ENCODE results near the gene TM4SF18. TPM values are rescaled to one million over a fixed set of nuclear protein-coding genes. Genes with fewer than 3 reads are reported as not detected.

The TM4SF18 gene
- total RNA-seq, 1 experiment from 2014 or later: 9.8 TPM

DNA sequence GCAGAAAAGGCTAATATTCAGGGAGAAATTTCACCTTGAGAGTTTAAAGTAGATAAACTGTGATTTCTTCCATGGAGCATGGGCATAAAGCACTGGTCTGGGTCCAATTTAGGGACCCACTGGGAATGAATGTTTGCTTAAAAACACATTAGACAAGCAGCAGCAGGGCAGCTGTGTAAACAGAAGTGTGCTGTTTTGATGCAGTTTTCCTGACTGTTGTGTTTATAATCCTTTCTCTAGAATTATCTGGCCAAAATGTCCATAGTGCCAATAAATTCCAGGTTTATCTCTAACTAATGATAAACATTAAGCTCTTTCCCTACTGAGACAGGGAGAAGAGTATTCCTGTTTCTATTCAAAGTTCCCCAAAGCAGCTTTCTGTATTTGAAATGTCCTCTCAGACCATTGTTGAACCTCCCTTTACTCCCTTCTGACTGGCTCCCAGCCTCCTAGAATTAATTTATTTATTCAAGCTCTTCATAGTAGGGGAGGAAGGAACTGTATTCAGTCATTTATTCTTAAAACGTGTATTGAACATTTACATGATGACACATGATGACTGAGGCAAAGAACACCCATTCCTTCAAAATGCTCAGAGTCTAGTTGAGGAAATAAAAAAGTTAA is 7.0 kb upstream of the TM4SF18 start:
- H3K56ac ChIP-seq (ENCODE audit: insufficient read length, low read depth, low read length): no peak overlapping the region
- H3K79me2 ChIP-seq (ENCODE audit: insufficient read depth, low read length): no peaks in the 10 kb centered on the region
- no peaks in the 10 kb centered on the region for H3K79me1 ChIP-seq (ENCODE audit: insufficient read depth, low read depth, low read length, poor library complexity, severe bottlenecking)
- H3K14ac ChIP-seq (ENCODE audit: insufficient read depth, low read length): no peak overlapping the region
- H2BK15ac ChIP-seq (ENCODE audit: low read depth, low read length): no peak overlapping the region
- Mint-ChIP-seq H3K4me3 (no peak overlapping the region), H3K27ac (no peak overlapping the region), H3K4me1 (peaks cover 15 to 25% of the 10 kb centered on the region in 2 experiments), H3K27me3 (ENCODE audit: low read depth) (no peaks in the 10 kb centered on the region), H3K36me3 (ENCODE audit: insufficient read depth in 1 of 3, low read depth in 3 of 3) (no peaks in the 10 kb centered on the region), H3K9me3 (no peaks in the 10 kb centered on the region)
- no peaks in the 10 kb centered on the region for H4K20me1 ChIP-seq (ENCODE audit: control insufficient read depth, insufficient read depth, insufficient read length)
- no peak overlapping the region for H2BK12ac ChIP-seq (ENCODE audit: insufficient read length, low read depth, low read length)
- TF ChIP-seq CTCF (conservative IDR thresholded peaks at IDR 0.05): no peak
- no peak overlapping the region for H3K27ac ChIP-seq (ENCODE audit: insufficient read length, low read depth, low read length)
- H2BK120ac ChIP-seq (ENCODE audit: low read depth, low read length, poor library complexity, severe bottlenecking): no peak overlapping the region
- no peak overlapping the region for H3T11ph ChIP-seq (ENCODE audit: low read length)
- no peak overlapping the region for H2AFZ ChIP-seq (ENCODE audit: low read length)
- H2BK5ac ChIP-seq (ENCODE audit: insufficient read length, low read length): no peak overlapping the region
- H3K23ac ChIP-seq (ENCODE audit: insufficient read length, low read depth, low read length): no peak overlapping the region
- no peak overlapping the region for H3K4me2 ChIP-seq (ENCODE audit: insufficient read depth, insufficient read length, low read length)
- H3K27me3 ChIP-seq (ENCODE audit: insufficient read depth, low read length): no peaks in the 10 kb centered on the region
- H2AK5ac ChIP-seq (ENCODE audit: insufficient read length, low read length): no peak overlapping the region
- no peak overlapping the region for H3K4ac ChIP-seq (ENCODE audit: low read depth, low read length)
- H3K9ac ChIP-seq (ENCODE audit: extremely low read depth, insufficient read length, low read length): no peak overlapping the region
- H4K5ac ChIP-seq (ENCODE audit: insufficient read length, low read depth, low read length): no peak overlapping the region
- no peaks in the 10 kb centered on the region for H3K9me3 ChIP-seq (ENCODE audit: control insufficient read depth, low read depth, low read length)
- H3K23me2 ChIP-seq (ENCODE audit: insufficient read length, low read depth, low read length, poor library complexity, severe bottlenecking): no peaks in the 10 kb centered on the region
- no peak overlapping the region for H4K91ac ChIP-seq (ENCODE audit: insufficient read length, low read depth, low read length)
- H3K18ac ChIP-seq (ENCODE audit: insufficient read length, low read depth, low read length): no peak overlapping the region
- H2BK20ac ChIP-seq (ENCODE audit: low read depth, low read length, poor library complexity, severe bottlenecking): no peak overlapping the region
- no CpG with 5 or more reads among the region's 1 CpG for WGBS (ENCODE audit: extremely low coverage, insufficient read length, low lambda C conversion rate)
- peaks cover 2% of the 10 kb centered on the region; the same call in 1 of the 2 replicates for H3K4me1 ChIP-seq (ENCODE audit: insufficient read depth, low read length)
- H4K8ac ChIP-seq (replicated peaks; ENCODE audit: insufficient read length, low read depth, low read length): no peak overlapping the region
- DNase-seq: no peak

Data from H9 (cell line).